HUES48 (cell line): ENCODE results near the gene IGF2BP1.

ENCODE experiments used
- H3K27ac ChIP-seq: one replicate; pipeline ENCODE4 v1.7.0; 2013; ENCODE audit warnings: low read depth, low read length, inconsistent platforms
- H3K27me3 ChIP-seq: 2 replicates; pipeline ENCODE4 v1.6.1; 2013; ENCODE audit warnings: mild to moderate bottlenecking, low read length; ENCODE audit not compliant: control insufficient read depth, insufficient read depth
- H3K36me3 ChIP-seq: 2 replicates; pipeline ENCODE4 v1.6.1; 2013; ENCODE audit warnings: low read length; ENCODE audit not compliant: control insufficient read depth, insufficient read depth
- H3K4me1 ChIP-seq: 2 replicates; pipeline ENCODE4 v1.6.1; 2013; ENCODE audit warnings: mild to moderate bottlenecking, low read length; ENCODE audit not compliant: control insufficient read depth, insufficient read depth
- H3K4me3 ChIP-seq: 2 replicates; pipeline ENCODE4 v1.5.1; 2013; ENCODE audit warnings: mild to moderate bottlenecking, low read depth, low read length
- H3K9ac ChIP-seq: 2 replicates; pipeline ENCODE4 v1.6.1; 2013; ENCODE audit warnings: mild to moderate bottlenecking, low read depth, low read length, moderate library complexity
- H3K9me3 ChIP-seq: 2 replicates; pipeline ENCODE4 v1.6.1; 2013; ENCODE audit warnings: low read length; ENCODE audit not compliant: control insufficient read depth, insufficient read depth

The IGF2BP1 gene

DNA sequence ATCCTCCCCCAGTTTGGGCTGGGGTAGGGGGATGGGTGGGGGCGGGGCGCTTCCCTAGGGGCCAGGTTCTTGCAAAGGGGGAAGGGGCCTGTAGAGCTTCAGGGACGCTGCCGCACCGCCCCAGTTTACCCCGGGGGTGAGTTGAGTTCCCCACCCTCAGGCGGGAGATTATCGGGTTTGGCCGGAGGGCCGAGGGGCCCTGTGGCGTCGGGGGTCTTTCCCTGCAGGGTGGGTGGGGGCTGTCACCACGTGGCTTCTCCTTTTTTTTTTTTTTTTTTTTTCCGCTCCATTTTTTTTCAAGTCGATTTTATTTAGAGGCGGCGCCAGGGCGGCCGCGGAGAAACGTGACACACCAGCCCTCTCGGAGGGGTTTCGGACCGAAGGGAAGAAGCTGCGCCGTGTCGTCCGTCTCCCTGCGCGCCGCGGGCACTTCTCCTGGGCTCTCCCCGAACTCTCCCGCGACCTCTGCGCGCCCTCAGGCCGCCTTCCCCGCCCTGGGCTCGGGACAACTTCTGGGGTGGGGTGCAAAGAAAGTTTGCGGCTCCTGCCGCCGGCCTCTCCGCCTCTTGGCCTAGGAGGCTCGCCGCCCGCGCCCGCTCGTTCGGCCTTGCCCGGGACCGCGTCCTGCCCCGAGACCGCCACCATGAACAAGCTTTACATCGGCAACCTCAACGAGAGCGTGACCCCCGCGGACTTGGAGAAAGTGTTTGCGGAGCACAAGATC lies at the start of gene IGF2BP1:
Gene IGF2BP1, plus strand, starts transcription at position 283 of the 724 bp plus-strand sequence. Its CDS starts 361 bp downstream, at position 644.
- H3K9me3 ChIP-seq: no peaks in the 10 kb centered on the region
- H3K27ac ChIP-seq: peak within 1 kb of the TSS; percentile 100
- peaks cover 35% of the 10 kb centered on the region for H3K4me1 ChIP-seq
- peak within 1 kb of the TSS; percentile 99 for H3K4me3 ChIP-seq
- H3K9ac ChIP-seq: peak within 1 kb of the TSS; percentile 98
- H3K36me3 ChIP-seq: peaks cover 14% of the 10 kb centered on the region
- H3K27me3 ChIP-seq: no peaks in the 10 kb centered on the region

DNA sequence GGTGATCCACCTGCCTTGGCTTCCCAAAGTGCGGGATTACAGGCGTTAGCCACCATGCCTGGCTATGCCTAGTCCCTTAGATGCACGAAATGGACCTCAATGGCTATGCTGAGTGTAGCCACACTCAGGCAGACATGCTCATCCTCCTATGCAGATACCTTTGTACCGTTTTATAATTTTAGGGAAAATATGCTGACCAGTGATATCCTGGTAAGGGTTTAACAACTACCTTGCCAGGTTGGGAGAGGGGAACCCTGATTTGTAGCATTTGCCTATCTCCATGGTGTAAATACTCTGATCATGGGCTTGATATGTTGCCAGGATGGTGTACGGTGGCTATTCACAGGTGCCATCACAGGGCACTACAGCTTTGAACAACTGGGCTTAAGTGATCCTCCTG lies 45.6 kb upstream of the IGF2BP1 start:
- H3K36me3 ChIP-seq: no peaks in the 10 kb centered on the region
- H3K27ac ChIP-seq: no peak overlapping the region
- H3K4me3 ChIP-seq: no peak overlapping the region
- H3K9ac ChIP-seq: no peak overlapping the region
- H3K4me1 ChIP-seq: peaks cover 8% of the 10 kb centered on the region
- no peaks in the 10 kb centered on the region for H3K27me3 ChIP-seq
- H3K9me3 ChIP-seq: no peaks in the 10 kb centered on the region

DNA sequence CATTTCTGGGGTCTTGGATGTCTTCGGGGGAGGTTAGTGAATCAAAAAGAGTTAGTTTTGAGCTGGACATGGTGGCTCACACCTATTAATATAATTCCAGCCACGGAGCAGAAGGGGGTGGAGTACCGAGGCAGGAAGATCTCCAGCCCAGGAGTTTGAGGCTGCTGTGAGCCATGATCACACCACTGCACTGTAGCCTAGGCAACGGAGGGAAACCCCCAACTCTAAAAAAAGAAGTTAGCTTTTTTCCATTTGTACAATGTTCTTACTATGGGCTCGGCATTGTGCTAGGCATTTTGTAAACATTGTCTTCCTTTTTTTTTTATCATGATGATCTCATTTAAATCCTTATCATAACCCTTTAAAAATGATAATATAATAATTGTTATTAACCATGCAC lies 44.3 kb upstream of the IGF2BP1 start:
- H3K9me3 ChIP-seq: no peaks in the 10 kb centered on the region

DNA sequence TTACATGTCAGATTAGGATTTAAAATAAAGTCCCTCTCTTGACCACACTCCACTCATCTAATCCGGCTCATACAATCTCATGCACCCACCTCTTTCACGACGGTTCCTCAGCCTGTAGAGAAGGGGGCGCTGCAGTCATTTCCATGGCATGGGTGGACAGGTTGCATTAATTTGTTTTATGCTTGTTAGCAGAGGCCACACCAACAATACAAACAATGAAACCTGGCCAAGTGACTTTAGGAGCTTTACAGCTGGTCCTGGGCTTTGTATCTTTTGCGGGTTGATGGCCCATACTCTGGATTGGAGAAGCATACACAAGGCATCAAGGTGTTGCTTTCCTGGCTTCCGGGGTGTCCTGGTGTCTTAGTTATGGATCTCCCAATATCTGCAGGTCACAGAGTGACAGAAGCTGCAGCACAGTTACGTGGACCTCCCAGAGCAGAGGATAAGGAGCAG lies 42.9 kb upstream of the IGF2BP1 start:
- no peak overlapping the region for H3K27ac ChIP-seq

More for the DNA sequence above, 44.3 kb upstream of the IGF2BP1 start:
- no peak overlapping the region for H3K9ac ChIP-seq
- no peaks in the 10 kb centered on the region for H3K36me3 ChIP-seq
- H3K4me3 ChIP-seq: no peak overlapping the region
- H3K27ac ChIP-seq: no peak overlapping the region
- peaks cover 8% of the 10 kb centered on the region for H3K4me1 ChIP-seq
- no peaks in the 10 kb centered on the region for H3K27me3 ChIP-seq

DNA sequence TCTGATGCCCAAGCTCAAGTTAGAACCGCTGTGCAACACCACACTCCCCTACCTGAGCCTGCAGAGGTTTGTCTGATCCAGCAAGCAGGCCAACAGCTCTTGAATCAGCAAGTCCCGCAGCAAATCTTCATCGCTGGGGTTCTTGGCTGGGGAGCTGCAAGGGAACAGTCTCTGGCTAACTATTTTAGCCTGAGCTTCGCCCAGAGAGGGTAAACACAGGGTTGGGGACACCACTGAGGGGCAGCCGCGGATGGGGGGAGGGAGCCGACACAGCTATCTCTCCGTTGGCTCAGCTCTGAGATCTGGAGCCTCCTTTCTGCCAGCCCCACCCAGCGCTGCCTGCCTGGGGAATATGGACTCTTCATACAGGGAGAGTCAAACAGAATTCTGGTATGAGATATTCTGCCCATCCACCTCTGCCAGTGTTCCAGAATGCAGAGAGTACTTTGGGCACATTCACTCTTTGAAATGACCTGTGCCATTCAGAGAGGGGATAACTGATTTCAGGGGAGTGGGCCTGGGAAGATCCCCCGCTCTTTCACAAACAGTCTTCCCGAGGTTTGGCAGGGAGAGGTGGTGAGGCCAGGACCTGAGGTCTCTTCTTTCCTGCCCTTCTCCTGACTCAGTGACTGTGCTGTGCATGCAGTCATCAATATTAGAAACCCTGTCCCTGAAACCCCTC lies 36.2 kb upstream of the IGF2BP1 start:
- peaks cover 17% of the 10 kb centered on the region for H3K4me1 ChIP-seq
- H3K9ac ChIP-seq: no peak overlapping the region
- H3K27ac ChIP-seq: peak overlapping the region; percentile 53
- no peaks in the 10 kb centered on the region for H3K9me3 ChIP-seq
- H3K27me3 ChIP-seq: no peaks in the 10 kb centered on the region
- peak overlapping the region; percentile 5; the same call in 1 of the 2 replicates for H3K4me3 ChIP-seq
- H3K36me3 ChIP-seq: no peaks in the 10 kb centered on the region

More for the DNA sequence above, 42.9 kb upstream of the IGF2BP1 start:
- H3K9ac ChIP-seq: no peak overlapping the region
- no peaks in the 10 kb centered on the region for H3K27me3 ChIP-seq
- H3K4me3 ChIP-seq: no peak overlapping the region
- no peaks in the 10 kb centered on the region for H3K36me3 ChIP-seq
- H3K4me1 ChIP-seq: peaks cover 8% of the 10 kb centered on the region
- H3K9me3 ChIP-seq: no peaks in the 10 kb centered on the region

DNA sequence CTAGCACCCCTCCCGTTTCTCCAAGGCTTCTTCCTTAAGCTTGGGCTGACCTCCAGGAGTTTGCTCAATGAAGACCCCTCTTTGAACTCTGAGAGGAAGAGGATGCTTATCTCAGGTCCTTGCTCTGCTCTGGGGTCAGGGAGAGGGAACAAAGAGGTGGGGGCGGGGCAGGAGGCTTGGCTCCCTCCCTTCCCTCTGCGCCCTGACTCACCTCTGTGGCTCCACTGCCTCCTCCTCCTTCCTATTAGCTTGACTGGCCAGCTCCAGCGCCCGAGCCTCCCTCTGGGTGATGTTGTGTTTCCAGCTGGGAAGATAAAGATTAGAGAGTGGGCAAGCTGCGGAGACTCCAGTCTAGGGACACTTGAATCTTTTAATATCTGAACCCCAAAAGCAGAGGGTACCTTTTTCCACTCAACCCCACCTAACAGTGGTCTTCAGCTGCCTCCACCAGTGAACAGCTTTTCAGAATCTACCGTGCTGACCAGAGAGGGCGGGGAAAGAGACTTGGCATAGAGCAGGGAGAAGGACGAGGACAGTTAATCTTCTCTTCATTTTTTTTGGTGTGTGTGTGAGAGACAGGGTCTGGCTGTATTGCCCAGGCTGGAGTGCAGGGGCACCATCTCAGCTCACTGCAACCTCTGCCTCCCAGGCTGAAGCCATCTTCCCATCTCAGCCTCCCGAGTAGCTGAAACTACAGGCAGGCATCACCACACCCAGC lies 35.5 kb upstream of the IGF2BP1 start:
- no peak overlapping the region for H3K9ac ChIP-seq
- peak overlapping the region; percentile 53 for H3K27ac ChIP-seq
- H3K36me3 ChIP-seq: no peaks in the 10 kb centered on the region
- H3K4me3 ChIP-seq: no peak overlapping the region
- H3K4me1 ChIP-seq: peaks cover 17% of the 10 kb centered on the region
- H3K27me3 ChIP-seq: no peaks in the 10 kb centered on the region
- H3K9me3 ChIP-seq: no peaks in the 10 kb centered on the region

DNA sequence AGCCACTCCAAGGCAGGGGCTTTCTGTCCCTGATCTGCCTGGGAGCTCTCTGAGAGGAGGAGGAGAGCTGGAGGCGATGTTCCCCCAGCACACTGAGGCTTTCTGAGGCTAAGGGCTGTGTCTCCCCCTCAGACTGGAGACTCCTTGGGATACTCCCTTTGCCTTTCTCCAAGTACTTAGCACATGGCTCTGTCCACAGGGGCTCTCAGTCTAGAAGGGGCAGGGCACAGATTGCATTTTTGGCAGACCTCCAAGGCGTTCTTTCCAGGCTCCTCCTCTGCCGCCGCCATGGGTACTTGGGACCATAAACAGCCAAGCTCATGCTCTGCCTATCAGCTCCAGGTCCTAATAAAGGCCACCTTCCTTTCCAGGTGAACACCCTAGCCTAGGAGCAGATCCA lies 27.0 kb upstream of the IGF2BP1 start:
- H3K36me3 ChIP-seq: no peaks in the 10 kb centered on the region
- H3K27ac ChIP-seq: no peak overlapping the region

DNA sequence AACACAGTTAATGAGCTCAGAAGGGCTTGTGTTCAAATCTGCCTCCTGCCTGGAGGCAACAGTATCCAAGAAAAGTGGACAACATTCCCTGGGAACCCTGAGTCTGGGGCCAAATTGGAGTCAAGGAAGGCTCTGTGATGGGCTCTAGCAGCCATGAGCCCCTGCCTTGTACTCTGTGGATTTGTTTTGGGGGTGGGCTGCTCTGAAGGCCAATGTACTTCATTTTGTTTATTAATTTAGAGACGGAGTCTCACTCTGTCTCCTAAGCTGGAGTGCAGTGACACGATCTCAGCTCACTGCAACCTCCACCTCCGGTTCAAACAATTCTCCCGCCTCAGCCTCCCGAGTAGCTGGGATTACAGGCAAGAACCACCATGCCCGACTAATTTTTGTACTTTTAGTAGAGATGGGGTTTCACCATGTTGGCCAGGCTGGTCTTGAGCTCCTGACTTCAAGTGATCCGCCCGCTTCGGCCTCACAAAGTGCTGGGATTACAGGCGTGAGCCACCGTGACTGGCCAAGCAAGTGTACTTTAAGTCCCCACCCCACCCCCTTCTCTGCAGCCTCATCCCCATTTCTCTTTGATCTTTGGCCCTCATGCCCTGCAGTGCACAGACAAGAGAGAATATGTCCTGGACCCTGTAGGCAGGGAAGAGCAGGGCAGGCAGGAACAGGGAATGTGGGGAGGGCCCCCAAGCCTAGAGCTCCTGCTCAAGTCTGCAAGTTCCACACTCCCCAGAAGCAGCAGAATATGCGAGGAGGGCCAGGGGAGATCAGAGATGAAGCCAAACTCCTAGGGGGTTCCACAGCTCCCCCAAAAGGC lies 26.1 kb upstream of the IGF2BP1 start:
- Histone ChIP-seq H3K9ac (no peak overlapping the region), H3K36me3 (no peaks in the 10 kb centered on the region), H3K27me3 (no peaks in the 10 kb centered on the region), H3K4me1 (peaks cover 21% of the 10 kb centered on the region), H3K27ac (peak overlapping the region; percentile 96), H3K4me3 (no peak overlapping the region), H3K9me3 (no peaks in the 10 kb centered on the region)

More for the DNA sequence above, 27.0 kb upstream of the IGF2BP1 start:
- no peaks in the 10 kb centered on the region for H3K27me3 ChIP-seq
- H3K9me3 ChIP-seq: no peaks in the 10 kb centered on the region
- H3K4me3 ChIP-seq: no peak overlapping the region
- H3K9ac ChIP-seq: no peak overlapping the region
- peaks cover 21% of the 10 kb centered on the region for H3K4me1 ChIP-seq

DNA sequence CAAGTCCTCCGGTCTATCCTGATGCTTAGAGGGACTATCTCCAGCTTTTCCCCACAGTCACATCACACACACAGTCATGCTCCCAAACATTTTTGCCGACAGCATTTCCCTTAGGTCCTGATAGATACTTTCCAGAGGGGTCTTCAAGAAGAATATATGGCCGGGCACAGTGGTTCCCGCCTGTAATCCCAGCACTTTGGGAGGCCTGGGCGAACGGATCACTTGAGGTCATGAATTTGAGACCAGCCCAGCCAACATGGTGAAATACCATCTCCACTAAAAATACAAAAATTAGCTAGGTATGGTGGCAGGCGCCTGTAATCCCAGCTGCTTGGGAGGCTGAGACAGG lies 24.5 kb upstream of the IGF2BP1 start:
- H3K4me1 ChIP-seq: peaks cover 21% of the 10 kb centered on the region
- peak overlapping the region; percentile 96 for H3K27ac ChIP-seq
- H3K9me3 ChIP-seq: no peaks in the 10 kb centered on the region
- no peak overlapping the region for H3K9ac ChIP-seq
- H3K4me3 ChIP-seq: no peak overlapping the region
- H3K36me3 ChIP-seq: no peaks in the 10 kb centered on the region
- H3K27me3 ChIP-seq: no peaks in the 10 kb centered on the region

DNA sequence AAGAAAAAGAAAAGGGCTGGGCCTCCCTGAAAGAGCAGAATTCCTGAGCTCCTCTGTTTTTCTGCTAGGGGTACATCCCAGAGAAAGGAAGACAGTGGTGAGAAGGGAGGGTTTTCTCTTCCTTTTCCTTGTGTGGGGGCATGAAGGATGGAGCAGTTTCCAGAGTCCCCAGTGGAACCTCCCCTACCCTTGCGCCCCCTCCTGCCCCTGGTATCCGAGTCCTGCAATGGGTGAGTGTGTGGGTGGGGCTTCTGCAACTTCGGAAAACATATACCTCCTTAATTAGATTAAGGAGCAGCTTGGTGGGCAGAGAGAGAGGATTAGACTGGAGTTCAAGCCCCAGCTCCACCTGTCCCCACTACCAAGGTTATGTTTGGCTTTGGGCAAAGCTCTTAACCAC lies 23.4 kb upstream of the IGF2BP1 start:
- H3K4me1 ChIP-seq: peaks cover 21% of the 10 kb centered on the region

More for the DNA sequence above, 23.4 kb upstream of the IGF2BP1 start:
- Histone ChIP-seq H3K4me3 (no peak overlapping the region), H3K27me3 (no peaks in the 10 kb centered on the region), H3K9ac (no peak overlapping the region), H3K36me3 (no peaks in the 10 kb centered on the region), H3K27ac (no peak overlapping the region), H3K9me3 (no peaks in the 10 kb centered on the region)
